Stomach (tissue), 9 donors: ENCODE results near the gene PAK6. TPM values are rescaled to one million over a fixed set of nuclear protein-coding genes. Genes with fewer than 3 reads are reported as not detected.

Source experiments
- DNase-seq, 2 donors: peaks; one replicate each; pipeline versions ENCODE4 v3.0.0 to v3.0.0-alpha.2; 2013 to 2019
- H3K27ac ChIP-seq, 5 donors: fragments of 200-600 bp in 4 of 5; sonication (generic) in 4 of 5; one replicate each; pipeline ENCODE4 v1.5.1; 2013 to 2019; ENCODE audit warnings: mild to moderate bottlenecking in 1 of 5, moderate library complexity in 1 of 5
- H3K27me3 ChIP-seq, 3 donors: fragments of 200-600 bp; sonication (generic); one replicate each; pipeline ENCODE4 v1.5.1; 2017 to 2019; ENCODE audit warnings: mixed run types in 1 of 3
- H3K36me3 ChIP-seq, 4 donors: fragments of 200-600 bp; sonication (generic); 1 replicate in 3 of 4; 2 replicates in 1 of 4; pipeline ENCODE4 v1.5.1; 2016 to 2019
- H3K4me1 ChIP-seq, 4 donors: fragments of 200-600 bp; sonication (generic); one replicate each; pipeline ENCODE4 v1.5.1; 2016 to 2019
- H3K4me3 ChIP-seq, 4 donors: fragments of 200-600 bp; sonication (generic) in 3 of 4; one replicate each; pipeline ENCODE4 v1.5.1; 2016 to 2019; ENCODE audit warnings: mild to moderate bottlenecking in 1 of 4
- H3K9me3 ChIP-seq, 4 donors: fragments of 200-600 bp; sonication (generic); one replicate each; pipeline ENCODE4 v1.5.1; 2016 to 2019
- CTCF ChIP-seq, 7 experiments: fragments of 450-650 bp in 4 of 7; fragments of 200-600 bp in 3 of 7; sonication (generic) in 3 of 7; IDR thresholded peaks; one replicate each; pipeline ENCODE4 v1.5.1; 2016 to 2019; ENCODE audit warnings: antibody characterized with exemption in 7 of 7, control low read depth in 2 of 7, mild to moderate bottlenecking in 1 of 7
- EP300 ChIP-seq: sonication (generic); formaldehyde crosslinking; IDR thresholded peaks from one replicate; pipeline ENCODE4 v1.6.1; 2017; ENCODE audit warnings: antibody characterized with exemption
- POLR2A ChIP-seq, 4 donors: fragments of 450-650 bp; IDR thresholded peaks; one replicate each; pipeline ENCODE4 v1.6.1; 2016; ENCODE audit warnings: antibody characterized with exemption in 4 of 4, control low read depth in 2 of 4, mild to moderate bottlenecking in 1 of 4, moderate library complexity in 1 of 4
- POLR2AphosphoS5 ChIP-seq, 3 donors: sonication (generic); formaldehyde crosslinking; IDR thresholded peaks; one replicate each; pipeline ENCODE4 v1.6.1; 2016; ENCODE audit warnings: antibody characterized with exemption in 3 of 3
- WGBS, 5 donors: extraction: QIAGEN DNeasy Blood & Tissue Kit in 3 of 5; methylation state at CpG; one replicate each; pipeline versions ENCODE4 v1.1.5 to v1.1.7; 2013 to 2018; 5-methylcytosine and 5-hydroxymethylcytosine counted together
- intact Hi-C: fragments of 100-400 bp; cut with DNase I; formaldehyde crosslinking; loops from one replicate; pipeline ENCODE4 v1.15.1; 2023; ENCODE audit warnings: low total_unique reads
- polyA plus RNA-seq, 3 donors: library from polyadenylated mRNA; stranded (reverse); fragments of 200-250 nt; gene quantifications; one replicate each; pipeline ENCODE4 v1.2.3, GENCODE V29; 2013
- total RNA-seq, 5 donors: library from RNA; depleted of rRNA; stranded (reverse); fragments of >200 nt; gene quantifications; one replicate each; pipeline versions ENCODE4 v1.1.0 to v1.2.3, GENCODE V29; 2014 to 2016
- donor health status: healthy with polysubstance abuse.
- donor health status: Bipolar disorder and iron deficiency.
- donor health status: healthy.

Gene PAK6
- total and polyA plus RNA-seq, 8 donors, result under 0.01 to 91.9 (median 6.2) TPM

- TF ChIP-seq POLR2A (IDR thresholded peaks at IDR 0.05) (no peak), POLR2AphosphoS5 (IDR thresholded peaks at IDR 0.05) (no peak), EP300 (no peak), CTCF (IDR thresholded peaks at IDR 0.05) (no peak)
- H3K9me3 ChIP-seq, result no peaks in the 10 kb centered on the region
- WGBS, 5 donors, result 25 to 41% (median 29%) methylated on average over 26 to 33 of the region's 33 CpGs
- H3K27me3 ChIP-seq, result peaks cover 18 to 66% (median 52%) of the 10 kb centered on the region in 3 donors
- peak overlapping the region in 3 of 4 donors; percentile 49 to 71 (median 53) for H3K4me3 ChIP-seq
- peaks cover 29 to 60% (median 41%) of the 10 kb centered on the region in 4 donors for H3K4me1 ChIP-seq
- intact Hi-C loops, result loop anchor here (5.0 kb wide), 1 partner anchor 139 kb away; no protein-coding TSS in a partner anchor
- peaks cover 0 to 19% (median 0%) of the 10 kb centered on the region in 4 donors for H3K36me3 ChIP-seq
- DNase-seq, result peak in 1 of 2 donors; percentile 46
- no peak overlapping the region for H3K27ac ChIP-seq
Observed at GRCh38 chr15:40283615-40284300, 44.9 kb downstream of the PAK6 start.

- Histone ChIP-seq H3K36me3 (peaks cover 0 to 23% (median 0%) of the 10 kb centered on the region in 4 donors), H3K27ac (peak overlapping the region in 1 of 5 donors; percentile 43), H3K9me3 (no peaks in the 10 kb centered on the region), H3K4me3 (no peak overlapping the region), H3K4me1 (peaks cover 22 to 54% (median 36%) of the 10 kb centered on the region in 4 donors), H3K27me3 (peaks cover 14 to 52% (median 40%) of the 10 kb centered on the region in 3 donors)
- no peak for TF ChIP-seq POLR2A (IDR thresholded peaks at IDR 0.05)
- peak in 1 of 3 donors; percentile 69 for TF ChIP-seq POLR2AphosphoS5 (IDR thresholded peaks at IDR 0.05)
- intact Hi-C loops, result no loop called here
- peak in 1 of 2 donors; percentile 73 for DNase-seq
- 69 to 83% (median 80%) methylated on average over 4 of the region's 4 CpGs for WGBS, 5 donors
Observed at GRCh38 chr15:40285151-40285550, 46.3 kb downstream of the PAK6 start.

- TF ChIP-seq POLR2A (IDR thresholded peaks at IDR 0.05) (no peak), CTCF (IDR thresholded peaks at IDR 0.05) (no peak), EP300 (no peak), POLR2AphosphoS5 (IDR thresholded peaks at IDR 0.05) (no peak)
- 17 to 55% (median 44%) methylated on average over 1 of the region's 1 CpG for WGBS, 5 donors
- H3K36me3 ChIP-seq, result peaks cover 0 to 23% (median 0%) of the 10 kb centered on the region in 4 donors
- H3K4me3 ChIP-seq, result no peak overlapping the region
- peaks cover 14 to 51% (median 39%) of the 10 kb centered on the region in 3 donors for H3K27me3 ChIP-seq
- H3K4me1 ChIP-seq, result peaks cover 24 to 54% (median 38%) of the 10 kb centered on the region in 4 donors
- intact Hi-C loops, result no loop called here
- DNase-seq, result no peak
- H3K9me3 ChIP-seq, result no peaks in the 10 kb centered on the region
- peak overlapping the region in 2 of 5 donors; percentile 9 to 43 for H3K27ac ChIP-seq
Observed at GRCh38 chr15:40285554-40286011, 46.7 kb downstream of the PAK6 start.

- H3K9me3 ChIP-seq, result no peaks in the 10 kb centered on the region
- peaks cover 0 to 26% (median 0%) of the 10 kb centered on the region in 4 donors for H3K36me3 ChIP-seq
- no peak for DNase-seq
- no peak overlapping the region for H3K4me3 ChIP-seq
- peak overlapping the region in 2 of 5 donors; percentile 9 to 43 for H3K27ac ChIP-seq
- H3K27me3 ChIP-seq, result peaks cover 10 to 51% (median 34%) of the 10 kb centered on the region in 3 donors
- intact Hi-C loops, result no loop called here
- peaks cover 29 to 57% (median 42%) of the 10 kb centered on the region in 4 donors for H3K4me1 ChIP-seq
- WGBS, 5 donors, result 83 to 92% (median 88%) methylated on average over 6 to 7 of the region's 7 CpGs
- TF ChIP-seq CTCF (IDR thresholded peaks at IDR 0.05), result no peak
Observed at GRCh38 chr15:40286061-40286532, 47.2 kb downstream of the PAK6 start.
